Nephron progenitor cell (in vitro differentiated cells): ENCODE measurements around the gene FKBP3.
"Not testable (repeated sequence)": the region's sequence is repeated elsewhere in the genome, so short reads cannot be mapped to it uniquely, and the experiment has no call there.

Source experiments
- DNase-seq: peaks from one replicate; pipeline ENCODE4 v3.0.0; 2021
- H3K27ac Mint-ChIP-seq: 2 replicates; pipeline ENCODE4 v1.8.0; 2021; ENCODE audit warnings: mild to moderate bottlenecking, moderate library complexity, mixed read lengths
- H3K27me3 Mint-ChIP-seq: 2 replicates; pipeline ENCODE4 v1.8.0; 2021; ENCODE audit warnings: mild to moderate bottlenecking, low read depth, mixed read lengths; ENCODE audit not compliant: poor library complexity
- H3K36me3 Mint-ChIP-seq: 2 replicates; pipeline ENCODE4 v1.8.0; 2021; ENCODE audit warnings: low read depth, mixed read lengths
- H3K4me1 Mint-ChIP-seq: 2 replicates; pipeline ENCODE4 v1.8.0; 2021; ENCODE audit warnings: mixed read lengths
- H3K4me3 Mint-ChIP-seq: 2 replicates; pipeline ENCODE4 v1.8.0; 2021; ENCODE audit warnings: mild to moderate bottlenecking, moderate library complexity, mixed read lengths
- H3K9me3 Mint-ChIP-seq: 2 replicates; pipeline ENCODE4 v1.8.0; 2021; ENCODE audit warnings: mild to moderate bottlenecking, moderate library complexity, mixed read lengths
- CTCF ChIP-seq: fragments of 200-600 bp; sonication (generic); IDR thresholded peaks from 2 replicates; pipeline ENCODE4 v1.5.0; 2021; ENCODE audit warnings: antibody characterized with exemption

FKBP3 gene

DNA sequence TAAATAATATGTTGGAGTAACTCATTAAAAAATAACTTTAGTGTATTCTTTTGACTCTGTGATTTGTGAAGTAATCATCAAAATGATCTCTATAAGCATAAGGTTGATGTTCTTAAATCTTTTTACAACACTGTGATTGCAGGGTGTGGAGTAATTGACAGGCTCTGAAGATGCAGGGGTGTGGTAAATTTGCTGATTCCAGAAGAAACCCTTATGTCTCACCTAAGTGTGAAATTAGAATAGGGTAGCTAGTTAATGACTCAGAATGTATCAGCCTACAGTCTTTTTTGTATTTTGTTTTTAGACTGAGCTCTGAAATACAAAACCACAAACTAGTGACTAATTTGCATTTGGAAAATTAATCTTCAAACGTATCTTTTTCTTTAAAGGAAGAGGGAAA lies 44.5 kb downstream of the FKBP3 start:
- DNase-seq, result no peak
- peaks cover 40% of the 10 kb centered on the region for H3K4me1 Mint-ChIP-seq

DNA sequence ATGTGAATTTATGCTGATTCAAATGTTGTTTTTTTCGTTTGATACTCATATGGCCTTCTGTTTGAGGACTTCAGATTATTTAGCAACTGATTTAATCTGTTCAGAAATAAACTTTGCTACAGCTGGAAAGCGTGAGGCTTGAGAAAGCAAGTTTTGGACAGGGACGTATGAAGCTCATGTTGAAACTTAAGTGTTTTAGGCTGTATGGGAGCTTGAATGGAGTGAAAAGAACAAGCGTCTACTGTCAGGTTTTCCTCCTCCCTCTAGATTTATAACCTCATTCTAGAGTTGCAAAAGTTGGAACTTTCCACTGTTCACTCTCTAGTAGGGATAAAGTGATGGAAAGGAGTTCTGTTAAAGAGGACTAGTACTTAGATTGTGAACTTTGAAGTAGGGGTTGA lies 49.3 kb downstream of the FKBP3 start:
- TF ChIP-seq CTCF, result no peak
- DNase-seq, result no peak
- Mint-ChIP-seq H3K27me3 (peaks cover 4% of the 10 kb centered on the region), H3K9me3 (peaks cover 1% of the 10 kb centered on the region), H3K27ac (no peak overlapping the region), H3K4me3 (peak overlapping the region; percentile 99), H3K36me3 (peaks cover 14% of the 10 kb centered on the region), H3K4me1 (peaks cover 41% of the 10 kb centered on the region)

More for the DNA sequence above, 44.5 kb downstream of the FKBP3 start:
- Mint-ChIP-seq H3K9me3 (no peaks in the 10 kb centered on the region), H3K36me3 (peaks cover 45% of the 10 kb centered on the region), H3K27me3 (peaks cover 4% of the 10 kb centered on the region), H3K27ac (no peak overlapping the region), H3K4me3 (no peak overlapping the region)
- no peak for TF ChIP-seq CTCF

DNA sequence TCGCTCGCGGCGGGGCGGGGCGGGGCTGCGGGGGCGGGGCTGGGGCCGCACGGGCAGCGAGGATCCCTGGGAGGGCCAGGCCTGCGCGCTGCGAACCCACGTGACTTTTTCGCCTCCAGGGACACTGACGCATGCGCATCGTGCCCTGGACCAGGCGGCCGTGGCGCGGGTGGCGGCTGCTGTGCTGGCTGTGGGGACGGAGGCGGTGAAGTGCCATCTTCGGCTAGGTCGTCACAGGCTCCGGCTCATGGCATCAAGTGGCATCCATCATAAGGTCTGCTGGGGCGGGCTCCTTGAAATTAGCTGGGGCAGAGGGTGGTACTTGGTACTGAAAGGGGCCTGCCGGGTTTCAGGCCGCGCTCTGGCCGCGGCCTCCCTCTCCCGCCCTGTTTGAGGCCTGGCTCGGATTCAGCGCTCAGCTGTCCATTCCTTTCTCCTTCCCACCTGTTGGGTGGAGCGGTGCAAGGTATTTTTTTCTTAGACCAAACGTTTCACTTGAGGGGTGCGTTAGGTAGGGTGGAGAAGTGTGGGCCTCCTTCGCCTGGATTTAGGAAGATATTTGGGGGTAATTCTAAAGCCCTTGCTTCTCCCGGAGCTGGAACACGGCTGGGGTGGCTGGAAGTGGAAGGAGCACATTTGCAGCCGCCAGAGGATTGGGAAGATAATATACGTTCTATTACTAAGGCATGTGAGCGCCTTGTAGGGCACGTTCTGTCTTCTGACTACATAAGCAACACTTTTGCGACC lies 50.1 kb downstream of the FKBP3 start, which contains the start of gene PRPF39:
TSS of gene PRPF39 (plus strand) at position 141 of the 747 bp plus-strand sequence. CDS start 11,124 bp downstream, outside the sequence.
- peak within 1 kb of the TSS; percentile 99 for H3K4me3 Mint-ChIP-seq
- H3K27ac Mint-ChIP-seq, result peak within 1 kb of the TSS; percentile 98
- DNase-seq, result peak; percentile 96
- H3K4me1 Mint-ChIP-seq, result peaks cover 41% of the 10 kb centered on the region
- H3K27me3 Mint-ChIP-seq, result peaks cover 4% of the 10 kb centered on the region
- peaks cover 19% of the 10 kb centered on the region for H3K36me3 Mint-ChIP-seq
- H3K9me3 Mint-ChIP-seq, result peaks cover 6% of the 10 kb centered on the region
- no peak for TF ChIP-seq CTCF

GRCh38 chr14:45083617-45083975 lies 50.7 kb downstream of the FKBP3 start:
- DNase-seq, result no peak
- Mint-ChIP-seq H3K9me3 (peaks cover 6% of the 10 kb centered on the region), H3K36me3 (peaks cover 19% of the 10 kb centered on the region), H3K27ac (peak overlapping the region; percentile 64), H3K4me3 (peak overlapping the region; percentile 99), H3K27me3 (peaks cover 4% of the 10 kb centered on the region), H3K4me1 (peaks cover 41% of the 10 kb centered on the region)
- no peak for TF ChIP-seq CTCF

DNA sequence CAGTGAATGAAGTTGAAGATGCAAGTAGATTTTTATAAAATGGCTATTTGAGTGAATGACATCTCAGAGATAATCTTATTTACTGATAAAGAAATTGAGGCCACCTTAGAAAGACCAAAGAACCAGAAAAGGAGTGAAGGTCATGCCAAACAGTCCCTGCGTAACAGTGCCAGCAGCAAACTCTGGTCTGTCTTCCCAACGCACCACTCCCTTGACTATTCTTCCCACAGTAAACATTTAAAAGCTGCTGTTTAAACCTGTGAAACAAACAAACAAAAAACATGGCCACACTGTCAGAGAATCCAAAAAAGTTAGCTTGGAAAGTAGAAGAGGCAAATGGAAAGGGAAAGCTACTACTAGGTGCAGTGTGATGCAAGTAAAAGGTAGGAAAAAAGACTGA lies 51.9 kb downstream of the FKBP3 start:
- H3K9me3 Mint-ChIP-seq, result peaks cover 6% of the 10 kb centered on the region
- H3K4me3 Mint-ChIP-seq, result no peak overlapping the region
- no peak overlapping the region for H3K27ac Mint-ChIP-seq
- no peak for TF ChIP-seq CTCF
- peaks cover 19% of the 10 kb centered on the region for H3K36me3 Mint-ChIP-seq
- H3K4me1 Mint-ChIP-seq, result peaks cover 33% of the 10 kb centered on the region
- H3K27me3 Mint-ChIP-seq, result peaks cover 4% of the 10 kb centered on the region
- DNase-seq, result no peak

DNA sequence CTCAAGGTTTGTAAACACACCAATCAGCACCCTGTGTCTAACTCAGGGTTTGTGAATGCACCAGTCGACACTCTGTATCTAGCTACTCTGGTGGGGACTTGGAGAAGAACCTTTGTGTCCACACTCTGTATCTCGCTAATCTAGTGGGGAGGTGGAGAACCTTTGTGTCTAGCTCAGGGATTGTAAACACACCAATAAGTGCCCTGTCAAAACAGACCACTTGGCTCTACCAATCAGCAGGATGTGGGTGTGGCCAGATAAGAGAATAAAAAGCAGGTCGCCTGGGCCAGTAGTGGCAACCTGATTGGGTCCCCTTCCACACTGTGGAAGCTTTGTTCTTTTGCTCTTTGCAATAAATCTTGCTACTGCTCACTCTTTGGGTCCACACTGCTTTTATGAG lies 53.2 kb downstream of the FKBP3 start:
- not testable (repeated sequence) for H3K36me3 Mint-ChIP-seq, H3K27me3 Mint-ChIP-seq, DNase-seq, H3K27ac Mint-ChIP-seq, H3K4me3 Mint-ChIP-seq, H3K9me3 Mint-ChIP-seq
- peaks cover 20% of the 10 kb centered on the region for H3K4me1 Mint-ChIP-seq

DNA sequence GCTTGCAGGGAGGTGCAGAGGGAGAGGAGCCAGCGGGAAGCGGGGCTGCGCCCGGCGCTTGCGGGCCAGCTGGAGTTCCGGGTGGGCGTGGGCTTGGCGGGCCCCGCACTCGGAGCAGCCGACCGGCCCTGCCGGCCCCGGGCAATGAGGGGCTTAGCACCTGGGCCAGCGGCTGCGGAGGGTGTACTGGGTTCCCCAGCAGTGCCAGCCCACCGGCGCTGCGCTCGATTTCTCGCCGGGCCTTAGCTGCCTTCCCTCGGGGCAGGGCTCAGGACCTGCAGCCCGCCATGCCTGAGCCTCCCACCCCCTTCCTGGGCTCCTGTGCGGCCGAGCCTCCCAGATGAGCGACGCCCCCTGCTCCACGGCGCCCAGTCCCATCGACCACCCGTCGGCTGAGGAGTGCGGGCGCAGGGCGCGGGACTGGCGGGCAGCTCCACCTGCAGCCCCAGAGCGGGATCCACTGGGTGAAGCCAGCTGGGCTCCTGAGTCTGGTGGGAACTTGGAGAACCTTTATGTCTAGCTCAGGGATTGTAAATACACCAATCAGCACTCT lies 53.8 kb downstream of the FKBP3 start:
- not testable (repeated sequence) for H3K4me3 Mint-ChIP-seq, DNase-seq, H3K36me3 Mint-ChIP-seq, H3K27ac Mint-ChIP-seq, H3K9me3 Mint-ChIP-seq, H3K27me3 Mint-ChIP-seq
- H3K4me1 Mint-ChIP-seq, result peaks cover 14% of the 10 kb centered on the region
